ENCODE measurements around the gene TMA7.
A peak's percentile ranks its signal among the peaks of the same experiment; 100 is the strongest.
"Not testable (repeated sequence)": the region's sequence is repeated elsewhere in the genome, so short reads cannot be mapped to it uniquely, and the experiment has no call there.

The TMA7 gene

DNA sequence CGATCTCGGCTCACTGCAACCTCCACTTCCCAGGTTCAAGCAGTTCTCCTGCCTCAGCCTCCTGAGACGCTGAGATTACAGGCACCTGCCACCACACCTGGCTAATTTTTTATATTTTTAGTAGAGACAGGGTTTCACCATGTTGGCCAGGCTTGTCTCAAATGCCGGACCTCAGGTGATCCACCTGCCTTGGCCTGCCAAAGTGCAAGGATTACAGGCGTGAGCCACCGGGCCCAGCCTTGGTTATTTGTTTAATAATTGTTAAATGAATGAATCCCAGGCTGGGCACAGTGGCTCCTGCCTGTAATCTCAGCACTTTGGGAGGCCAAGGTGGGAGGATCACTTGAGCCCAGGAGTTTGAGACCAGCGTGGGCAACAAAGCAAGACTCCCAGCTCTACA, 21.7 kb downstream of the TMA7 start:
- H3K4me3 ChIP-seq (ENCODE audit: low read depth, low read length); H3K27ac ChIP-seq (ENCODE audit: low read depth, low read length); H3K27me3 ChIP-seq (ENCODE audit: insufficient read depth, low read length); H2AFZ ChIP-seq (ENCODE audit: low read length, unreplicated experiment); H3K79me2 ChIP-seq (ENCODE audit: control insufficient read depth, insufficient read depth, low read length, unreplicated experiment): not testable (repeated sequence)
- H3K4me1 ChIP-seq (ENCODE audit: control insufficient read depth, insufficient read depth, low read length, unreplicated experiment): peaks cover 11% of the 10 kb centered on the region
- peaks cover 20% of the 10 kb centered on the region for H3K36me3 ChIP-seq (ENCODE audit: insufficient read depth, low read length)

DNA sequence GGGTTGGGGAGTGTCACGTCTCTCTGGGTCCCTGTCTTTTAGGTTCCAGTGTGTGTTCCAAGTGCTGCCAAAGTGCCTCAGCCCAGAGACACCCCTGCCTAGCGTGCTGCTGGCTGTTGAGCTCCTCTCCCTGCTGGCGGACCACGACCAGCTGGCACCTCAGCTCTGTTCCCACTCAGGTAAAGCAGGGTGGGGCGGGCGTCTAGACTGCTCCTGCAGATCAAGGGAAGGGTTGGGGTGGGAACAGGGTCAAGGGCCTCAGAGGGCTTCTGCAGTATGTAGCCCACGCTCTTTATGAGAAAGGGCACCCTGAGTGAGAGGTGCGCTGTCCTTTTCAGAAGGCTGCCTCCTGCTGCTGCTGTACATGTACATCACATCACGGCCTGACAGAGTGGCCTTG, 23.6 kb downstream of the TMA7 start:
- Histone ChIP-seq H3K79me2 (ENCODE audit: control insufficient read depth, insufficient read depth, low read length, unreplicated experiment) (peaks cover 26% of the 10 kb centered on the region), H3K27ac (ENCODE audit: low read depth, low read length) (no peak overlapping the region), H3K4me3 (ENCODE audit: low read depth, low read length) (no peak overlapping the region), H3K4me1 (ENCODE audit: control insufficient read depth, insufficient read depth, low read length, unreplicated experiment) (peaks cover 30% of the 10 kb centered on the region), H3K36me3 (ENCODE audit: insufficient read depth, low read length) (peaks cover 15% of the 10 kb centered on the region), H3K27me3 (ENCODE audit: insufficient read depth, low read length) (no peaks in the 10 kb centered on the region), H2AFZ (ENCODE audit: low read length, unreplicated experiment) (no peak overlapping the region)

DNA sequence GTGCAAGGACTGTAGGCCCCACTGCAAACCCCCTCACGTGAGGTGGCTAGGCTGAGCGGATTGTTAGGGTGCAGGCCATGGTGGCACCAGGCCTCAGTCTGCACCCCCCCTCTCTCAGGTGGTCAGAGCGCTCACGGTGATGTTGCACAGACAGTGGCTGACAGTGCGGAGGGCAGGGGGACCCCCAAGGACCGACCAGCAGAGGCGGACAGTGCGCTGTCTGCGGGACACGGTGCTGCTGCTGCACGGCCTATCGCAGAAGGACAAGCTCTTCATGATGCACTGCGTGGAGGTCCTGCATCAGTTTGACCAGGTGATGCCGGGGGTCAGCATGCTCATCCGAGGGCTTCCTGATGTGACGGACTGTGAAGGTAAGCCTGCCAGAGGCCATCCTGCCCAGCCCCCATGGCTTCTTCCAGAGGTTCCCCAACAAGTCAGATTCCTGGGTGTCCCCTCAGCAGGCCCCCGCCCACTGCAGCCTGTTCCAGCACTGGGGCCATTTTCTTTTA, 24.7 kb downstream of the TMA7 start:
- H3K36me3 ChIP-seq (ENCODE audit: insufficient read depth, low read length): peaks cover 10% of the 10 kb centered on the region

DNA sequence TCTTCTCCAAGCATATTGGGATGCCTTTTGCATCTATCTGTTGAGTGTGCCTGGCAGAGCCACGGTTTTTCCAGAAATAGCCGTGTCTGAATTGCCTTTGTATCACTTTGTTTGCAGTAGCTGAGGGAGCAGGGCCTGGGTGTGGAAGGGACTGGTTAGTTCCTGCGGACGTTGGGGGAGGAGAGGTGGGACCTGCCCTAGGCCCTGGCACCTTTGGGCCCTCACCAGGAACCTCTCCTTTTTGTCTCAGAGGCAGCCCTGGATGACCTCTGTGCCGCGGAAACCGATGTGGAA, 25.1 kb downstream of the TMA7 start:
- Histone ChIP-seq H2AFZ (ENCODE audit: low read length, unreplicated experiment) (no peak overlapping the region), H3K27ac (ENCODE audit: low read depth, low read length) (peak overlapping the region; percentile 97), H3K4me1 (ENCODE audit: control insufficient read depth, insufficient read depth, low read length, unreplicated experiment) (peaks cover 44% of the 10 kb centered on the region), H3K79me2 (ENCODE audit: control insufficient read depth, insufficient read depth, low read length, unreplicated experiment) (peaks cover 40% of the 10 kb centered on the region), H3K4me3 (ENCODE audit: low read depth, low read length) (no peak overlapping the region), H3K27me3 (ENCODE audit: insufficient read depth, low read length) (no peaks in the 10 kb centered on the region), H3K36me3 (ENCODE audit: insufficient read depth, low read length) (peaks cover 10% of the 10 kb centered on the region)

More for the DNA sequence above, 24.7 kb downstream of the TMA7 start:
- H2AFZ ChIP-seq (ENCODE audit: low read length, unreplicated experiment): no peak overlapping the region
- H3K79me2 ChIP-seq (ENCODE audit: control insufficient read depth, insufficient read depth, low read length, unreplicated experiment): peaks cover 36% of the 10 kb centered on the region
- no peaks in the 10 kb centered on the region for H3K27me3 ChIP-seq (ENCODE audit: insufficient read depth, low read length)
- peaks cover 39% of the 10 kb centered on the region for H3K4me1 ChIP-seq (ENCODE audit: control insufficient read depth, insufficient read depth, low read length, unreplicated experiment)
- H3K4me3 ChIP-seq (ENCODE audit: low read depth, low read length): no peak overlapping the region
- peak overlapping the region; percentile 97 for H3K27ac ChIP-seq (ENCODE audit: low read depth, low read length)

DNA sequence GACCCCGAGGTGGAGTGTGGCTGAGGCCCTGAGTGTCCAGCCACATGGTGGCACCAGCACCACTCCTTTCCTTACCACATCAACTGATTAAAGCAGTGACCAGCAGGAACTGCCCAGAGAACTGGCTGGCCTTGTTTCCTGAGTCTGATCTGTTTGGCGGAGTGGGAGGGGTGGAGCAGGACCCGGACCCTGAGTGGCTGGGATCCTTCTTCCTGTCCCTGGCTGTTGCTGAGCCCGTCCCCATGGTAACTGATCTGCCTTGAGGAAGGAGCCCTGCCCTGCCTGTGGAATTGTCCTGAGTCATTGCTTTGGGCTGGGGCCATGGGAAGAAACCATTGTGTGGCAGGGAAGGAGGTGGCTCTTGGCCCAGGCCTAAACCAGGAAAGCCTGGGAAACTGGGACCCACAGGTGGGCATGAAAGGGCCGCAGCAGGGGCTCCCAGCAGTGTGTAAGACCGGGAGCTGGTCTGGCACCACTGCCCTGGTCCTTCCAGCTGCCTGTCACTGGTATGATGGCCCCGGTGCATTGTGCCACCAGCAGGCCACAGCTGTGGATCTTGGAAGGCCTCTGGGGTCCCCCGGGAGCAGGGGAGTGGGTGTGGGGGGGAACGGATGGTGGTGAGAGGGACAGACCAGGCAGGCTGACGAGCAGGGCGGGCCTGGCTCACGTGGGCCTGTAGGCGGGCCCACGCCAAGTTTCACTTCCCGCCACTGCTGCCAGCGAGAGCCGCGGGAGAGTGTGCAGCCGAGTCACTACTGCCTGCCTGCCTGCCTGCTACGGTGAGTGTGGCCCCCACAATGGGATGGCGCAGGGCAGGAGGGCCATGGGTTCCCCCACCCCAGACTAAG, 25.7 kb downstream of the TMA7 start:
- Histone ChIP-seq H3K27ac (ENCODE audit: low read depth, low read length) (peak overlapping the region; percentile 97), H2AFZ (ENCODE audit: low read length, unreplicated experiment) (no peak overlapping the region), H3K4me1 (ENCODE audit: control insufficient read depth, insufficient read depth, low read length, unreplicated experiment) (peaks cover 49% of the 10 kb centered on the region)

DNA sequence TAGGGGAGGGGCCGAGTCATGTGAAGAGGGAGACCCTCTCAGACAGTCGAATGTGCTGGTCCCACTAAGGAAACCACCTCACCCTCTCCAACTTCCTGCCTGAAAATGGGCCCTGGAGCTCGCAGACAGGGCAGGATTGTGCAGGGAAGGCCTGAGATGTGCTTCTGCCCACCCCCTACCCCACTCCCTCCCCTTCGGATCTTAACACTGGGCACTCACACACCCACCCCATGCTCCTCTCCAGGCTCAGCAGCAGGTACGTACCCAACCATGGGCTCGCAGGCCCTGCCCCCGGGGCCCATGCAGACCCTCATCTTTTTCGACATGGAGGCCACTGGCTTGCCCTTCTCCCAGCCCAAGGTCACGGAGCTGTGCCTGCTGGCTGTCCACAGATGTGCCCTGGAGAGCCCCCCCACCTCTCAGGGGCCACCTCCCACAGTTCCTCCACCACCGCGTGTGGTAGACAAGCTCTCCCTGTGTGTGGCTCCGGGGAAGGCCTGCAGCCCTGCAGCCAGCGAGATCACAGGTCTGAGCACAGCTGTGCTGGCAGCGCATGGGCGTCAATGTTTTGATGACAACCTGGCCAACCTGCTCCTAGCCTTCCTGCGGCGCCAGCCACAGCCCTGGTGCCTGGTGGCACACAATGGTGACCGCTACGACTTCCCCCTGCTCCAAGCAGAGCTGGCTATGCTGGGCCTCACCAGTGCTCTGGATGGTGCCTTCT, 26.5 kb downstream of the TMA7 start:
- H3K36me3 ChIP-seq (ENCODE audit: insufficient read depth, low read length): no peaks in the 10 kb centered on the region; the same call in 1 of the 2 replicates
- peaks cover 56% of the 10 kb centered on the region for H3K4me1 ChIP-seq (ENCODE audit: control insufficient read depth, insufficient read depth, low read length, unreplicated experiment)
- peaks cover 54% of the 10 kb centered on the region for H3K79me2 ChIP-seq (ENCODE audit: control insufficient read depth, insufficient read depth, low read length, unreplicated experiment)
- no peak overlapping the region for H2AFZ ChIP-seq (ENCODE audit: low read length, unreplicated experiment)
- peak overlapping the region; percentile 97 for H3K27ac ChIP-seq (ENCODE audit: low read depth, low read length)
- H3K27me3 ChIP-seq (ENCODE audit: insufficient read depth, low read length): no peaks in the 10 kb centered on the region
- peak overlapping the region; percentile 84 for H3K4me3 ChIP-seq (ENCODE audit: low read depth, low read length)

More for the DNA sequence above, 25.7 kb downstream of the TMA7 start:
- no peaks in the 10 kb centered on the region for H3K27me3 ChIP-seq (ENCODE audit: insufficient read depth, low read length)
- peaks cover 46% of the 10 kb centered on the region for H3K79me2 ChIP-seq (ENCODE audit: control insufficient read depth, insufficient read depth, low read length, unreplicated experiment)
- peaks cover 8% of the 10 kb centered on the region for H3K36me3 ChIP-seq (ENCODE audit: insufficient read depth, low read length)
- peak overlapping the region; percentile 84 for H3K4me3 ChIP-seq (ENCODE audit: low read depth, low read length)

DNA sequence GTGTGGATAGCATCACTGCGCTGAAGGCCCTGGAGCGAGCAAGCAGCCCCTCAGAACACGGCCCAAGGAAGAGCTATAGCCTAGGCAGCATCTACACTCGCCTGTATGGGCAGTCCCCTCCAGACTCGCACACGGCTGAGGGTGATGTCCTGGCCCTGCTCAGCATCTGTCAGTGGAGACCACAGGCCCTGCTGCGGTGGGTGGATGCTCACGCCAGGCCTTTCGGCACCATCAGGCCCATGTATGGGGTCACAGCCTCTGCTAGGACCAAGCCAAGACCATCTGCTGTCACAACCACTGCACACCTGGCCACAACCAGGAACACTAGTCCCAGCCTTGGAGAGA, 27.0 kb downstream of the TMA7 start:
- Histone ChIP-seq H3K36me3 (ENCODE audit: insufficient read depth, low read length) (no peaks in the 10 kb centered on the region; the same call in 1 of the 2 replicates), H3K27me3 (ENCODE audit: insufficient read depth, low read length) (no peaks in the 10 kb centered on the region), H3K27ac (ENCODE audit: low read depth, low read length) (peak overlapping the region; percentile 97), H3K4me3 (ENCODE audit: low read depth, low read length) (peak overlapping the region; percentile 84), H3K4me1 (ENCODE audit: control insufficient read depth, insufficient read depth, low read length, unreplicated experiment) (peaks cover 56% of the 10 kb centered on the region), H3K79me2 (ENCODE audit: control insufficient read depth, insufficient read depth, low read length, unreplicated experiment) (peaks cover 59% of the 10 kb centered on the region), H2AFZ (ENCODE audit: low read length, unreplicated experiment) (no peak overlapping the region)

DNA sequence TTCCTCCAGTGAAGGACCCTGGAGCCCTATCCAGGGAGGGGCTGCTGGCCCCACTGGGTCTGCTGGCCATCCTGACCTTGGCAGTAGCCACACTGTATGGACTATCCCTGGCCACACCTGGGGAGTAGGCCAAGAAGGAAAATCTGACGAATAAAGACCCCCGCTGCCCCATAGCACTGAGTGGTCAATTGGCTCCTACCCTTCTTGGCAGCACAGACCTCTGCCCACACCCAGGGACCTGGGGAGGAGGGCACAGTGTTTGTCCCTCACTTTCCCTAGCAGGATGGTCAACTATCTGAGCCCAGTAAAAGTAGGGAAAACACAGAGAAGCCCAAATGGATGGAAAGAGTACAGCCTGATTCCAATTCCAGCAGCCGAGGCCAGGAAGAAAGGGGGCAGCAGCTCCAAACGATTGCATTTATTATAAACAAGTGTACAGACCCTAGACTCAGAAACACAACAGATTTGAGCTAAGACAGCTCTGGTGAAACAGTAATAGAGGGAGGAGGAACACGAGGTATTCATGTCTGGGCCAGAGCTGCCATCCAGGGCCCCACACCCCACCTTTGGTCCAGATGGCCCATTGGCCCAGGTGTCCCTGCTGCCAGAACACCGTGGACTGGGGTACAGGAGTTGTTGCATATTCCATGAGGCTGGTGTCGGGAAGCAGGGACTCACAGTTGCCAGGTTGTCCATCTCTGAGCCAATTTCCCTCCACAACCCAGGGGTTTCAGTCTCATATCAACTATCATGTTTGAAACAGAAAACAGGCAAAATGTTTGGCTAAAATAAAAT, 27.6 kb downstream of the TMA7 start:
- Histone ChIP-seq H3K27ac (ENCODE audit: low read depth, low read length) (peak overlapping the region; percentile 97), H3K79me2 (ENCODE audit: control insufficient read depth, insufficient read depth, low read length, unreplicated experiment) (peaks cover 65% of the 10 kb centered on the region), H3K4me1 (ENCODE audit: control insufficient read depth, insufficient read depth, low read length, unreplicated experiment) (peaks cover 56% of the 10 kb centered on the region), H3K27me3 (ENCODE audit: insufficient read depth, low read length) (no peaks in the 10 kb centered on the region), H3K36me3 (ENCODE audit: insufficient read depth, low read length) (no peaks in the 10 kb centered on the region; the same call in 1 of the 2 replicates), H2AFZ (ENCODE audit: low read length, unreplicated experiment) (no peak overlapping the region), H3K4me3 (ENCODE audit: low read depth, low read length) (peak overlapping the region; percentile 84)

DNA sequence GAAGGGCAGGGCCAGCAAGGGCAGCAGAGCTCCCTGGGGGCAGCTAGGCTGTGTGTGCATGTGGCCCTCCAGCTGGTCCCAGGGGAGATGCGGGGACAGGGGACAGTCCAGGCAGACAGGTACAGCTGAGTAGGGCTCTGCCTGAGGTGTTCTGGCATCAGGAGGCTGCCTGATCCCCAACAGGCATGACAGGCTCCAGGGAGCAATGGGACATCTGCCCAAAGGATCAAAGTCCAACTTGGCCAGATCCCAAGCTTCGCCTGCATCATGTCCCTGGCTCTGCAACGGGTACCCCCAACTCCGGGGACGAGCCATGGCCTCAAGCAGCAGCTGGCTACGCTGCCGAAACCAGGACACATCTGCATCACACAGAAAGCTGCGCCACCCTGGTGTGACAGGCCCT, 28.3 kb downstream of the TMA7 start:
- peak overlapping the region; percentile 97 for H3K27ac ChIP-seq (ENCODE audit: low read depth, low read length)
- H3K27me3 ChIP-seq (ENCODE audit: insufficient read depth, low read length): no peaks in the 10 kb centered on the region
- H3K4me3 ChIP-seq (ENCODE audit: low read depth, low read length): peak overlapping the region; percentile 84
- H2AFZ ChIP-seq (ENCODE audit: low read length, unreplicated experiment): no peak overlapping the region
- peaks cover 58% of the 10 kb centered on the region for H3K4me1 ChIP-seq (ENCODE audit: control insufficient read depth, insufficient read depth, low read length, unreplicated experiment)
- H3K36me3 ChIP-seq (ENCODE audit: insufficient read depth, low read length): no peaks in the 10 kb centered on the region; the same call in 1 of the 2 replicates
- H3K79me2 ChIP-seq (ENCODE audit: control insufficient read depth, insufficient read depth, low read length, unreplicated experiment): peaks cover 67% of the 10 kb centered on the region

Measured in ACC112 (cell line).